Activated CD4-positive, alpha-beta memory T cell treated with anti-CD3 and anti-CD28 coated beads, Interleukin-2, amount 10 ng/mL, durations not matched to agents 7 days and 5 days (primary cell): Measurements from ENCODE around the gene TBCD. TPM values are rescaled to one million over a fixed set of nuclear protein-coding genes. Genes with fewer than 3 reads are reported as not detected.

Source experiments
- CTCF ChIA-PET: fragments of 350-600 bp; sonication (Branson Sonifier 250); formaldehyde crosslinking; loops from one replicate; lab custom pipeline; 2021; ENCODE audit warnings: antibody characterized with exemption, inconsistent platforms; lab: Charles Lee
- POLR2A ChIA-PET: fragments of 350-600 bp; sonication (Branson Sonifier 250); formaldehyde crosslinking; loops from one replicate; lab custom pipeline; 2021; ENCODE audit warnings: antibody characterized with exemption; lab: Charles Lee
- DNase-seq: peaks from one replicate; pipeline ENCODE4 v3.0.0-alpha.2; 2020
- H3K27ac Mint-ChIP-seq: one replicate; pipeline ENCODE4 v1.8.0; 2021; ENCODE audit warnings: mild to moderate bottlenecking, mixed read lengths
- H3K27me3 Mint-ChIP-seq: one replicate; pipeline ENCODE4 v1.8.0; 2021; ENCODE audit warnings: mixed read lengths
- H3K36me3 Mint-ChIP-seq: one replicate; pipeline ENCODE4 v1.8.0; 2021; ENCODE audit warnings: low read depth, mixed read lengths
- H3K4me1 Mint-ChIP-seq: one replicate; pipeline ENCODE4 v1.8.0; 2021; ENCODE audit warnings: mixed read lengths
- H3K4me3 Mint-ChIP-seq: one replicate; pipeline ENCODE4 v1.8.0; 2021; ENCODE audit warnings: mild to moderate bottlenecking, mixed read lengths
- H3K9me3 Mint-ChIP-seq: one replicate; pipeline ENCODE4 v1.8.0; 2021; ENCODE audit warnings: mixed read lengths
- total RNA-seq, 2 experiments: library from RNA; stranded (reverse); gene quantifications; one replicate each; pipeline ENCODE4 v1.2.3, GENCODE V29; 2021

The TBCD gene
- total RNA-seq, 2 experiments from 2014 or later = 133 to 135 TPM

- DNase-seq = no peak
- ChIA-PET CTCF (no interaction called here), POLR2A (no interaction called here)
- peaks cover 8% of the 10 kb centered on the region for H3K4me1 Mint-ChIP-seq
- H3K27me3 Mint-ChIP-seq = no peaks in the 10 kb centered on the region
- H3K9me3 Mint-ChIP-seq = peaks cover 4% of the 10 kb centered on the region
- H3K4me3 Mint-ChIP-seq = no peak overlapping the region
- H3K36me3 Mint-ChIP-seq = peaks cover 19% of the 10 kb centered on the region
- no peak overlapping the region for H3K27ac Mint-ChIP-seq
Measured at GRCh38 chr17:82804442-82805191, 52.8 kb downstream of the TBCD start.

GRCh38 chr17:82805254-82805653 is 53.4 kb downstream of the TBCD start:
- peaks cover 8% of the 10 kb centered on the region for H3K4me1 Mint-ChIP-seq
- CTCF ChIA-PET = no interaction called here

GRCh38 chr17:82805823-82806222 is 54.0 kb downstream of the TBCD start:
- peaks cover 8% of the 10 kb centered on the region for H3K4me1 Mint-ChIP-seq

More at GRCh38 chr17:82805254-82805653, 53.4 kb downstream of the TBCD start:
- no peaks in the 10 kb centered on the region for H3K27me3 Mint-ChIP-seq
- H3K27ac Mint-ChIP-seq = no peak overlapping the region
- no peak overlapping the region for H3K4me3 Mint-ChIP-seq
- H3K9me3 Mint-ChIP-seq = peaks cover 4% of the 10 kb centered on the region
- H3K36me3 Mint-ChIP-seq = peaks cover 13% of the 10 kb centered on the region
- no peak for DNase-seq
- POLR2A ChIA-PET = no interaction called here

GRCh38 chr17:82806645-82807044 is 54.8 kb downstream of the TBCD start:
- ChIA-PET POLR2A (no interaction called here), CTCF (no interaction called here)
- Mint-ChIP-seq H3K27me3 (no peaks in the 10 kb centered on the region), H3K36me3 (peaks cover 2% of the 10 kb centered on the region), H3K4me1 (peaks cover 6% of the 10 kb centered on the region), H3K27ac (no peak overlapping the region), H3K4me3 (no peak overlapping the region), H3K9me3 (no peaks in the 10 kb centered on the region)
- no peak for DNase-seq

More at GRCh38 chr17:82805823-82806222, 54.0 kb downstream of the TBCD start:
- Mint-ChIP-seq H3K27me3 (no peaks in the 10 kb centered on the region), H3K9me3 (peaks cover 4% of the 10 kb centered on the region), H3K27ac (no peak overlapping the region), H3K4me3 (no peak overlapping the region), H3K36me3 (peaks cover 9% of the 10 kb centered on the region)
- no peak for DNase-seq
- ChIA-PET CTCF (no interaction called here), POLR2A (no interaction called here)

- no peaks in the 10 kb centered on the region for H3K36me3 Mint-ChIP-seq
- H3K9me3 Mint-ChIP-seq = no peaks in the 10 kb centered on the region
- H3K4me3 Mint-ChIP-seq = no peak overlapping the region
- ChIA-PET CTCF (no interaction called here), POLR2A (no interaction called here)
- DNase-seq = no peak
- H3K4me1 Mint-ChIP-seq = peaks cover 4% of the 10 kb centered on the region
- no peak overlapping the region for H3K27ac Mint-ChIP-seq
- no peaks in the 10 kb centered on the region for H3K27me3 Mint-ChIP-seq
Measured at GRCh38 chr17:82807101-82807500, 55.2 kb downstream of the TBCD start.

- Mint-ChIP-seq H3K27me3 (no peaks in the 10 kb centered on the region), H3K4me3 (no peak overlapping the region), H3K9me3 (no peaks in the 10 kb centered on the region), H3K36me3 (no peaks in the 10 kb centered on the region), H3K4me1 (peaks cover 1% of the 10 kb centered on the region), H3K27ac (no peak overlapping the region)
- ChIA-PET CTCF (no interaction called here), POLR2A (no interaction called here)
- DNase-seq = no peak
Measured at GRCh38 chr17:82807562-82807961, 55.7 kb downstream of the TBCD start.

GRCh38 chr17:82808006-82808405 is 56.1 kb downstream of the TBCD start:
- POLR2A ChIA-PET = no interaction called here
- H3K4me3 Mint-ChIP-seq = no peak overlapping the region
- H3K27ac Mint-ChIP-seq = no peak overlapping the region
- no peaks in the 10 kb centered on the region for H3K9me3 Mint-ChIP-seq
- no peaks in the 10 kb centered on the region for H3K27me3 Mint-ChIP-seq
- CTCF ChIA-PET = no interaction called here
- no peaks in the 10 kb centered on the region for H3K36me3 Mint-ChIP-seq
- no peaks in the 10 kb centered on the region for H3K4me1 Mint-ChIP-seq
- DNase-seq = no peak

GRCh38 chr17:82808921-82809905 is 57.3 kb downstream of the TBCD start:
- no peaks in the 10 kb centered on the region for H3K4me1 Mint-ChIP-seq
- no peak overlapping the region for H3K27ac Mint-ChIP-seq
- ChIA-PET POLR2A (no interaction called here), CTCF (no interaction called here)
- no peaks in the 10 kb centered on the region for H3K9me3 Mint-ChIP-seq
- H3K36me3 Mint-ChIP-seq = no peaks in the 10 kb centered on the region
- H3K4me3 Mint-ChIP-seq = no peak overlapping the region
- no peak for DNase-seq
- no peaks in the 10 kb centered on the region for H3K27me3 Mint-ChIP-seq

- Mint-ChIP-seq H3K4me3 (no peak overlapping the region), H3K27me3 (no peaks in the 10 kb centered on the region), H3K27ac (no peak overlapping the region), H3K4me1 (peaks cover 11% of the 10 kb centered on the region), H3K36me3 (peaks cover 8% of the 10 kb centered on the region), H3K9me3 (no peaks in the 10 kb centered on the region)
- DNase-seq = no peak
- CTCF ChIA-PET = no interaction called here
- POLR2A ChIA-PET = no interaction called here
Measured at GRCh38 chr17:82810644-82811430, 59.0 kb downstream of the TBCD start.

GRCh38 chr17:82812058-82812457 is 60.2 kb downstream of the TBCD start:
- H3K27ac Mint-ChIP-seq = no peak overlapping the region
- ChIA-PET POLR2A (no interaction called here), CTCF (no interaction called here)
- peaks cover 15% of the 10 kb centered on the region for H3K36me3 Mint-ChIP-seq
- H3K9me3 Mint-ChIP-seq = no peaks in the 10 kb centered on the region
- no peak for DNase-seq
- H3K4me1 Mint-ChIP-seq = peaks cover 18% of the 10 kb centered on the region
- H3K27me3 Mint-ChIP-seq = no peaks in the 10 kb centered on the region
- H3K4me3 Mint-ChIP-seq = no peak overlapping the region

- Mint-ChIP-seq H3K4me1 (peaks cover 18% of the 10 kb centered on the region), H3K9me3 (no peaks in the 10 kb centered on the region), H3K36me3 (peaks cover 16% of the 10 kb centered on the region), H3K27ac (no peak overlapping the region), H3K4me3 (no peak overlapping the region), H3K27me3 (no peaks in the 10 kb centered on the region)
- no peak for DNase-seq
- ChIA-PET POLR2A (no interaction called here), CTCF (no interaction called here)
Measured at GRCh38 chr17:82812601-82813000, 60.7 kb downstream of the TBCD start.

GRCh38 chr17:82813299-82814051 is 61.6 kb downstream of the TBCD start:
- no peak overlapping the region for H3K27ac Mint-ChIP-seq

More at GRCh38 chr17:82813299-82814051, 61.6 kb downstream of the TBCD start:
- peaks cover 25% of the 10 kb centered on the region for H3K36me3 Mint-ChIP-seq
- CTCF ChIA-PET = no interaction called here
- peaks cover 18% of the 10 kb centered on the region for H3K4me1 Mint-ChIP-seq
- POLR2A ChIA-PET = no interaction called here
- no peak overlapping the region for H3K4me3 Mint-ChIP-seq
- H3K9me3 Mint-ChIP-seq = no peaks in the 10 kb centered on the region
- no peaks in the 10 kb centered on the region for H3K27me3 Mint-ChIP-seq
- DNase-seq = no peak
